ENCODE measurements around the gene RSL24D1.

- TF ChIP-seq CTCF (IDR thresholded peaks at IDR 0.05) = no peak
- TF ChIP-seq ZFX (IDR thresholded peaks at IDR 0.05; ENCODE audit: borderline replicate concordance) = no peak
Measured at GRCh38 chr15:55179141-55179540, 17.6 kb downstream of the RSL24D1 start.
